WTC11 (cell line): ENCODE data around the gene GATD1. TPM values are rescaled to one million over a fixed set of nuclear protein-coding genes. Genes with fewer than 3 reads are reported as not detected.

Experiments
- ATAC-seq: fragments of 200-7000 bp; cut with Tn5 transposase; 2 replicates; pipeline ENCODE4 v1.10.0; 2021; ENCODE audit warnings: mild to moderate bottlenecking, moderate library complexity
- CTCF ChIA-PET: fragments of 300-600 bp; sonication (Branson Sonifier 250); formaldehyde crosslinking; loops from one replicate; lab custom pipeline; 2021; ENCODE audit warnings: antibody characterized with exemption; lab: Charles Lee
- POLR2A ChIA-PET: fragments of 350-600 bp; sonication (Branson Sonifier 250); formaldehyde crosslinking; loops from one replicate; lab custom pipeline; 2021; ENCODE audit warnings: antibody characterized with exemption; lab: Charles Lee
- DNase-seq: peaks from one replicate; pipeline ENCODE4 v3.0.0; 2021; ENCODE audit warnings: low spot score
- H3K27ac Mint-ChIP-seq: 2 replicates; pipeline ENCODE4 v1.8.0; 2021; ENCODE audit warnings: mixed read lengths
- H3K27me3 Mint-ChIP-seq: 2 replicates; pipeline ENCODE4 v1.8.0; 2021; ENCODE audit warnings: low read depth, mild to moderate bottlenecking, moderate library complexity, mixed read lengths
- H3K36me3 Mint-ChIP-seq: 2 replicates; pipeline ENCODE4 v1.8.0; 2021; ENCODE audit warnings: mixed read lengths
- H3K4me1 Mint-ChIP-seq: 2 replicates; pipeline ENCODE4 v1.8.0; 2022; ENCODE audit warnings: mixed read lengths
- H3K4me3 Mint-ChIP-seq: 2 replicates; pipeline ENCODE4 v1.8.0; 2021; ENCODE audit warnings: mild to moderate bottlenecking, moderate library complexity, mixed read lengths
- H3K9me3 Mint-ChIP-seq: 2 replicates; pipeline ENCODE4 v1.8.0; 2021; ENCODE audit warnings: mixed read lengths
- AFF4 ChIP-seq: sonication (generic); formaldehyde crosslinking; IDR thresholded peaks from 2 replicates; pipeline ENCODE4 v1.8.1; 2023; ENCODE audit warnings: mild to moderate bottlenecking, missing genetic modification reagents, borderline replicate concordance
- ATF3 ChIP-seq: sonication (generic); formaldehyde crosslinking; conservative IDR thresholded peaks from 2 replicates; pipeline ENCODE4 v1.8.1; 2022; ENCODE audit warnings: mild to moderate bottlenecking, missing genetic modification reagents
- E2F5 ChIP-seq: sonication (generic); formaldehyde crosslinking; IDR thresholded peaks from 2 replicates; pipeline ENCODE4 v1.8.1; 2022; ENCODE audit warnings: mild to moderate bottlenecking, moderate library complexity, missing genetic modification reagents
- ESRRA ChIP-seq: sonication (generic); formaldehyde crosslinking; IDR thresholded peaks from 2 replicates; pipeline ENCODE4 v1.8.1; 2022; ENCODE audit warnings: mild to moderate bottlenecking, missing genetic modification reagents, borderline replicate concordance
- FOXJ3 ChIP-seq: sonication (generic); formaldehyde crosslinking; IDR thresholded peaks from 2 replicates; pipeline ENCODE4 v1.9.0; 2021; ENCODE audit warnings: missing genetic modification reagents, mild to moderate bottlenecking, borderline replicate concordance
- GRHL2 ChIP-seq: fragments of 250-450 bp; sonication (Bioruptor Pico); IDR thresholded peaks from 2 replicates; pipeline ENCODE4 v1.8.0; 2022; ENCODE audit warnings: mild to moderate bottlenecking, moderate library complexity; ENCODE audit not compliant: insufficient replicate concordance, severe bottlenecking
- MAX ChIP-seq: sonication (generic); formaldehyde crosslinking; IDR thresholded peaks from 2 replicates; pipeline ENCODE4 v1.8.0; 2022; ENCODE audit warnings: mild to moderate bottlenecking, missing genetic modification reagents
- MYBL2 ChIP-seq: sonication (generic); formaldehyde crosslinking; IDR thresholded peaks from 2 replicates; pipeline ENCODE4 v1.8.1; 2023; ENCODE audit warnings: mild to moderate bottlenecking, moderate library complexity, missing genetic modification reagents
- NFYB ChIP-seq: sonication (generic); formaldehyde crosslinking; conservative IDR thresholded peaks from 2 replicates; pipeline ENCODE4 v1.8.0; 2022; ENCODE audit warnings: low read depth, missing genetic modification reagents
- NR2C2 ChIP-seq: sonication (generic); formaldehyde crosslinking; IDR thresholded peaks from 2 replicates; pipeline ENCODE4 v1.8.0; 2022; ENCODE audit warnings: mild to moderate bottlenecking, missing genetic modification reagents
- RORB ChIP-seq: fragments of 250-450 bp; sonication (Bioruptor Pico); IDR thresholded peaks from 2 replicates; pipeline ENCODE4 v1.9.0; 2021; ENCODE audit warnings: mild to moderate bottlenecking
- SMAD4 ChIP-seq: sonication (generic); formaldehyde crosslinking; IDR thresholded peaks from 2 replicates; pipeline ENCODE4 v1.8.0; 2022; ENCODE audit warnings: mild to moderate bottlenecking, missing genetic modification reagents
- TEAD1 ChIP-seq: sonication (generic); formaldehyde crosslinking; IDR thresholded peaks from 2 replicates; pipeline ENCODE4 v1.8.0; 2022; ENCODE audit warnings: mild to moderate bottlenecking, missing genetic modification reagents
- ZNF138 ChIP-seq: sonication (generic); formaldehyde crosslinking; conservative IDR thresholded peaks from 2 replicates; pipeline ENCODE4 v1.8.1; 2022; ENCODE audit warnings: mild to moderate bottlenecking, moderate library complexity, missing genetic modification reagents
- ZNF219 ChIP-seq: sonication (generic); formaldehyde crosslinking; IDR thresholded peaks from 2 replicates; pipeline ENCODE4 v1.8.0; 2023; ENCODE audit warnings: missing genetic modification reagents, mild to moderate bottlenecking, borderline replicate concordance
- ZNF396 ChIP-seq: fragments of 250-450 bp; sonication (Bioruptor Pico); IDR thresholded peaks from 2 replicates; pipeline ENCODE4 v1.8.0; 2021; ENCODE audit warnings: mild to moderate bottlenecking, moderate library complexity, borderline replicate concordance
- ZNF512 ChIP-seq: sonication (generic); formaldehyde crosslinking; IDR thresholded peaks from 2 replicates; pipeline ENCODE4 v1.8.1; 2022; ENCODE audit warnings: missing genetic modification reagents, borderline replicate concordance
- ZNF671 ChIP-seq: fragments of 250-450 bp; sonication (Bioruptor Pico); IDR thresholded peaks from 2 replicates; pipeline ENCODE4 v1.8.0; 2021; ENCODE audit warnings: mild to moderate bottlenecking
- total RNA-seq: library from RNA; stranded (reverse); gene quantifications from 3 replicates; pipeline ENCODE4 v1.2.3, GENCODE V29; 2021
- TF ChIP-seq, protein P1 (sequence below): sonication (generic); formaldehyde crosslinking; IDR thresholded peaks from 2 replicates; pipeline ENCODE4 v1.8.1; 2023; ENCODE audit warnings: mild to moderate bottlenecking, missing genetic modification reagents
- TF ChIP-seq, protein P2 (sequence below): sonication (generic); formaldehyde crosslinking; IDR thresholded peaks from 2 replicates; pipeline ENCODE4 v1.8.0; 2023; ENCODE audit warnings: mild to moderate bottlenecking, missing genetic modification reagents
- TF ChIP-seq, protein P3 (sequence below): sonication (generic); formaldehyde crosslinking; IDR thresholded peaks from 2 replicates; pipeline ENCODE4 v1.8.1; 2022; ENCODE audit warnings: low read depth, mild to moderate bottlenecking, moderate library complexity, missing genetic modification reagents, borderline replicate concordance

The GATD1 gene
- total RNA-seq, 1 experiment from 2014 or later: 87.6 TPM

DNA sequence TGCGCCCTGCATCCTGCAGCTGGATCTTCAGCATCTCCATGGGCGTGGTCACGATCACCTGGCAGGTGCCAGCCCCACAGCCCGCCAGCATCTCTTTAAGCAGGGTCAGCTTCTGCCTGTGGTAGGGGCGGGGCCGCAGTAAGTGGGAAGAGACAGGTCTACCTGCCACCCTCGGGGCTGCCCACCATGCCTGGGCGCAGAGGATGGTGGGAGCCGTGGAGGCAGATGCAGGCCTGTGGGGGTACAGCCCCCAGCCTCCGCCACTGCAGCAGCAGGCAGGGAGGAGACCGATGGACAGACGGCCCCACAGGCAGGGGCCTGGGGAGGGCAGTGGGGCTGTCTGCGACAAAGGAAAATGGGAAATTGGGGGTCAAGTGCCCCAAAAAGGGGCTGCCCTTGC, 15.6 kb upstream of the GATD1 start (continued):
- TF ChIP-seq, protein P1, sequence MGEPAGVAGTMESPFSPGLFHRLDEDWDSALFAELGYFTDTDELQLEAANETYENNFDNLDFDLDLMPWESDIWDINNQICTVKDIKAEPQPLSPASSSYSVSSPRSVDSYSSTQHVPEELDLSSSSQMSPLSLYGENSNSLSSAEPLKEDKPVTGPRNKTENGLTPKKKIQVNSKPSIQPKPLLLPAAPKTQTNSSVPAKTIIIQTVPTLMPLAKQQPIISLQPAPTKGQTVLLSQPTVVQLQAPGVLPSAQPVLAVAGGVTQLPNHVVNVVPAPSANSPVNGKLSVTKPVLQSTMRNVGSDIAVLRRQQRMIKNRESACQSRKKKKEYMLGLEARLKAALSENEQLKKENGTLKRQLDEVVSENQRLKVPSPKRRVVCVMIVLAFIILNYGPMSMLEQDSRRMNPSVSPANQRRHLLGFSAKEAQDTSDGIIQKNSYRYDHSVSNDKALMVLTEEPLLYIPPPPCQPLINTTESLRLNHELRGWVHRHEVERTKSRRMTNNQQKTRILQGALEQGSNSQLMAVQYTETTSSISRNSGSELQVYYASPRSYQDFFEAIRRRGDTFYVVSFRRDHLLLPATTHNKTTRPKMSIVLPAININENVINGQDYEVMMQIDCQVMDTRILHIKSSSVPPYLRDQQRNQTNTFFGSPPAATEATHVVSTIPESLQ (CRISPR knock-in tag): no peak
- TF ChIP-seq, protein P2, sequence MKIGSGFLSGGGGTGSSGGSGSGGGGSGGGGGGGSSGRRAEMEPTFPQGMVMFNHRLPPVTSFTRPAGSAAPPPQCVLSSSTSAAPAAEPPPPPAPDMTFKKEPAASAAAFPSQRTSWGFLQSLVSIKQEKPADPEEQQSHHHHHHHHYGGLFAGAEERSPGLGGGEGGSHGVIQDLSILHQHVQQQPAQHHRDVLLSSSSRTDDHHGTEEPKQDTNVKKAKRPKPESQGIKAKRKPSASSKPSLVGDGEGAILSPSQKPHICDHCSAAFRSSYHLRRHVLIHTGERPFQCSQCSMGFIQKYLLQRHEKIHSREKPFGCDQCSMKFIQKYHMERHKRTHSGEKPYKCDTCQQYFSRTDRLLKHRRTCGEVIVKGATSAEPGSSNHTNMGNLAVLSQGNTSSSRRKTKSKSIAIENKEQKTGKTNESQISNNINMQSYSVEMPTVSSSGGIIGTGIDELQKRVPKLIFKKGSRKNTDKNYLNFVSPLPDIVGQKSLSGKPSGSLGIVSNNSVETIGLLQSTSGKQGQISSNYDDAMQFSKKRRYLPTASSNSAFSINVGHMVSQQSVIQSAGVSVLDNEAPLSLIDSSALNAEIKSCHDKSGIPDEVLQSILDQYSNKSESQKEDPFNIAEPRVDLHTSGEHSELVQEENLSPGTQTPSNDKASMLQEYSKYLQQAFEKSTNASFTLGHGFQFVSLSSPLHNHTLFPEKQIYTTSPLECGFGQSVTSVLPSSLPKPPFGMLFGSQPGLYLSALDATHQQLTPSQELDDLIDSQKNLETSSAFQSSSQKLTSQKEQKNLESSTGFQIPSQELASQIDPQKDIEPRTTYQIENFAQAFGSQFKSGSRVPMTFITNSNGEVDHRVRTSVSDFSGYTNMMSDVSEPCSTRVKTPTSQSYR (CRISPR knock-in tag): no peak
- TF ChIP-seq, protein P3, sequence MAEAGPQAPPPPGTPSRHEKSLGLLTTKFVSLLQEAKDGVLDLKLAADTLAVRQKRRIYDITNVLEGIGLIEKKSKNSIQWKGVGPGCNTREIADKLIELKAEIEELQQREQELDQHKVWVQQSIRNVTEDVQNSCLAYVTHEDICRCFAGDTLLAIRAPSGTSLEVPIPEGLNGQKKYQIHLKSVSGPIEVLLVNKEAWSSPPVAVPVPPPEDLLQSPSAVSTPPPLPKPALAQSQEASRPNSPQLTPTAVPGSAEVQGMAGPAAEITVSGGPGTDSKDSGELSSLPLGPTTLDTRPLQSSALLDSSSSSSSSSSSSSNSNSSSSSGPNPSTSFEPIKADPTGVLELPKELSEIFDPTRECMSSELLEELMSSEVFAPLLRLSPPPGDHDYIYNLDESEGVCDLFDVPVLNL: no peak

DNA sequence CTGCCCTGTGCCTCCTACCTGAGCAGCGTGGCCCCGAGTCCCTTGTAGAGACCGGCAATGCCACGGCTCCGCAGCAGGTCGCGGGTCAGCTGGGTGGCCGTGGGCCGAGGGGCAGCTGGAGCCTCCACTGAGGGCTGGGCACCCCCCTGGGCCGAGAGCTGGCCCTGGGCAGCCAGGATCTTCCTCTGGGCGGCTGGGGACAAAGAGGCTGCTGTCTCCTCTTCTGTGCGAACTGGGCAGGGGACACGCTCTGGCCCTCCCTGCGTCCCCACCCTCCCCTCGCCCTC, 15.2 kb upstream of the GATD1 start:
- TF ChIP-seq MAX (CRISPR knock-in tag): no peak
- no peak for TF ChIP-seq NFYB (CRISPR knock-in tag)
- TF ChIP-seq RORB (CRISPR knock-in tag): no peak
- no peak for TF ChIP-seq ZNF219
- TF ChIP-seq, protein P1 (CRISPR knock-in tag): no peak
- TF ChIP-seq SMAD4 (CRISPR knock-in tag): no peak
- TF ChIP-seq GRHL2 (CRISPR knock-in tag): no peak
- TF ChIP-seq ZNF396 (CRISPR knock-in tag): no peak
- no peak for TF ChIP-seq TEAD1 (CRISPR knock-in tag)
- no peak for TF ChIP-seq NR2C2 (CRISPR knock-in tag)
- TF ChIP-seq ZNF512: no peak
- TF ChIP-seq ESRRA (CRISPR knock-in tag): no peak
- TF ChIP-seq AFF4 (CRISPR knock-in tag): no peak
- no peak for TF ChIP-seq FOXJ3 (CRISPR knock-in tag)
- TF ChIP-seq E2F5: no peak
- TF ChIP-seq ZNF671 (CRISPR knock-in tag): no peak
- no peak for TF ChIP-seq ZNF138 (CRISPR knock-in tag)
- TF ChIP-seq ATF3 (CRISPR knock-in tag): no peak
- no peak for TF ChIP-seq MYBL2 (CRISPR knock-in tag)
- POLR2A ChIA-PET: interaction anchor here (1.0 to 1.6 kb wide), 2 partner anchors 9 to 27 kb away, joined by 3 to 5 read pairs; partner anchors contain the start of gene PNPLA2
- Mint-ChIP-seq H3K27ac (no peak overlapping the region), H3K36me3 (no peaks in the 10 kb centered on the region), H3K27me3 (no peaks in the 10 kb centered on the region), H3K4me3 (no peak overlapping the region), H3K9me3 (no peaks in the 10 kb centered on the region), H3K4me1 (peaks cover 22% of the 10 kb centered on the region)
- ATAC-seq (no peak), DNase-seq (no peak)
- CTCF ChIA-PET: no interaction called here
